Measurements from ENCODE around the gene ZNF280B.
"Not testable (repeated sequence)": the region's sequence is repeated elsewhere in the genome, so short reads cannot be mapped to it uniquely, and the experiment has no call there.

- TF ChIP-seq CTCF (conservative IDR thresholded peaks at IDR 0.05; ENCODE audit: low read depth, low read length); EZH2 (IDR thresholded peaks at IDR 0.05; ENCODE audit: borderline replicate concordance, low read depth, low read length, poor library complexity, severe bottlenecking): not testable (repeated sequence)
These were observed 24.1 kb upstream of the ZNF280B start for GRCh38 chr22:22532547-22533071.

Data from A673 (cell line).